Measurements from ENCODE around the gene UNC119B.
A peak's percentile ranks its signal among the peaks of the same experiment; 100 is the strongest.
"Not testable (repeated sequence)": the region's sequence is repeated elsewhere in the genome, so short reads cannot be mapped to it uniquely, and the experiment has no call there.

UNC119B gene

DNA sequence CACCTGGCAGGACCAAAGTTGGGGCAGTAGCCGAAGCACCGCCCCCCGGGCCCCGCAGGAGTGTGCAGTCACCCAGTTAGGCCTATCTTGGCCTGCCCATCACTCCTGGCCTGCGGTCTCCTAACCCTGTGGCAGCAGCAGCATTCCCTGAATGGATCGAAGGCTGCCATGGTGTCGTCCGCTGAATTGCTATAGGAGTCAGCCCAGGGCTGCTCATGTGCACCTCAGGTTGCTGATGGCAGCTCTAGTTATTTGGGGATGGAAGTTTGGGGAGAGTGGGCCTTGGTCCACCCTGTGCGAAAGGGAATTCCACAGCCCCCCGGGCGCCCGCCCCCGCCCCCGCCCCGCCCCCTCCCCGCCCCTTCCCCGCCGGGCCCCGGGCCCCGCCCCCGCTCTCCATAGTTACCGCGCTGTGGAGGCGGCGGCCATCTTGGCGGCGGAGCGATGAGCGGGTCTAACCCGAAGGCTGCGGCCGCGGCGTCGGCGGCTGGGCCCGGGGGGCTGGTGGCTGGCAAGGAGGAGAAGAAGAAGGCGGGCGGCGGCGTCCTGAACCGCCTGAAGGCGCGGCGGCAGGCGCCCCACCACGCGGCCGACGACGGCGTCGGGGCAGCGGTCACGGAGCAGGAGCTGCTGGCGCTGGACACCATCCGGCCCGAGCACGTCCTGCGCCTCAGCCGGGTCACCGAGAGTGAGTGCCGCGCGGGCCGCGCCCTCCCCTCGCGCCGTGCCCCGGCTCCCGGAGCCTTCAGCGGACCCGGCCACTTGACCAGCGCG, at the start of gene UNC119B:
Gene UNC119B (plus strand): TSS at position 428 of the 774 bp plus-strand sequence. CDS start 17 bp downstream, at position 445.
- peak; percentile 51 for DNase-seq (ENCODE audit: low read depth)

DNA sequence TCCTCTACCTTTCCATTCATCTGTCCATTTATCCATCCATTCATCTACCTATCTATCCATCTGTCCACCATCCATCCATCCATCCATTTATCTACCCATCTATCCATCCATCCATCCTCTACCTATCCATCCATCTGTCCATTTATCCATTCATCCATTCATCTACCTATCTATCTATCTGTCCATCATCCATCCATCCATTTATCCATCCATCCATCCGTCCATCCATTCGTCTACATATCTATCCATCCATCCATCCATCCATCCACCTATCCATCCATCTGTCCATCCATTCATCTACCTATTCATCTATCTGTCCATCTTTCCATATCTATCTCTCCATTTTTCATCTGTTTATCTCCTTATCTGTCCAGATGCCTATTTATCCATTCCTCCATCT, 48.8 kb upstream of the UNC119B start:
- DNase-seq (ENCODE audit: low read depth) = no peak

DNA sequence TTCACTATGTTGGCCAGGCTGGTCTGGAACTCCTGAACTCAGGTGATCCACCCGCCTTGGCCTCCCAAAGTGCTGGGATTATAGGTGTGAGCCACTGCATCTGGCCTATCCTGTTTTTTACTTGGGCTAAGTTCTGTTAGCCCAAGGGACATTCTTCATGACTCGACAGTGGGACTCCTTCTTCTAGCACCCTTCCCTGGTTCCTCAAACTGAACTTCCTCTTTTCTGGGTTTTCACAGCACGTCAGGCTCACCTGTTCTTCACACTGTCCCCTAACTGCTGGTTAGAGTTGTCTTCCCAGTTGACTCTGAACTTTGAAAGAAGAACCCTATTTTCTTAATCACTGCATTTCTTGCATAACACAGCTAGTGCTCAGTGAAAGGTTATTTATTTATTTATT, 47.4 kb upstream of the UNC119B start:
- DNase-seq (ENCODE audit: low read depth) = no peak

DNA sequence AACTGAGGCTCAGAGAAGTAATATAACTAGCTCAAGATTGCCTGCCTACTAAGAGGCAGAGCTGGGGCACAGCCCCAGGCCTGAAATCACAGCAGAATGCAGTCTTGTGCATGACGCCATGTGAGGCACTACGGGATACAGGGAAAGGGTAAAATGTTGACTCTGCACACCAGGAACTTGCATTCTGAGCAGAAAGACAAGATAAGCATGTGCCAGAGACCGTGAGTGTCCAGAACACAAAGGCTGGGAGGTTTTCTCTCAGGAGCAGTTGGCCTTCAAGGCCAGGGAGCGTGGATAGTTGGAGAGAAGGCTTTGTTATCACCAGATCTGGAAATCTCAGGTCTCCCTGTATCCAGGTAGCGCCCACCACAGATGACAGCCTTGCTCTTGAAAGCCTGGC, 46.5 kb upstream of the UNC119B start:
- DNase-seq (ENCODE audit: low read depth) = no peak

DNA sequence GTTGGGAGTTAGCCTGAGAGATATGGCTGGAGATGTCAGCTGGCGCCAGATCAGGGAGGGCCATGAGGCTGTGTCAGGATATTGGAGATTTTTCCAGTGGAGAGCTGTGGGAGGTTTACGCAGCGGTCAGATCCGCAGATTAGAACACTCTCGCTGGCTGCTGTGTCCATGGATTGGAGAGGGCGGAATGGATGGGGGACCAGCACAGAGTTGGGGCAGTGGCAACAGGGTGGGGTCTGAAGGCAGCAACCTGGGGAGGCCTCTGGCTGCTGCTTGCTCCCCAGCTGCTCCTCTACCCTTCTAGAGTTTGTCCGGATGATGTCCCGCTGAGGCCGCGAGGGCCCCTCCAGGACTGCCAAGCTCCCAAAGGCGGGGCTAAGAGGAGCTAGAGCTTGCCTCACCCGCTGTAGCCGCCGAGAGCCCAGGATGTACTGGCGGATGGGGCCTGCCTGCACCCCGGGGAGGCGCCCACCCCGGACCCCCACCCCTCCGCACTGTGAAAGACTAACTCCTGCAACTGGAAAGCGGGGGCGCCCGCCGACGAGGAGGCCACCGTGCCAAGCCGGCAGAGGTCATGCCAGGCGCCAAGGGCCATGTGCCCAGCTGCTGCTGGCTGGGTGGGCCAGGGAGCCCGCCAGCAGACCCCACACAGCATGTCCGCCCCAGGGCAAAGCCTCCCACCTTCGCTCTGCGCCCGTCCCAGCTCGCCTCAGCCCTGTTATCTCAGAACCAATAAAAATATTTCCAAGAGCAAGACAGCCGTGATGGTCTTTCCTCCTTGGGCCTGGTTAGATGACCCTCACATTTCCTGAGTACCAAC, 43.5 kb upstream of the UNC119B start:
- DNase-seq (ENCODE audit: low read depth) = no peak

DNA sequence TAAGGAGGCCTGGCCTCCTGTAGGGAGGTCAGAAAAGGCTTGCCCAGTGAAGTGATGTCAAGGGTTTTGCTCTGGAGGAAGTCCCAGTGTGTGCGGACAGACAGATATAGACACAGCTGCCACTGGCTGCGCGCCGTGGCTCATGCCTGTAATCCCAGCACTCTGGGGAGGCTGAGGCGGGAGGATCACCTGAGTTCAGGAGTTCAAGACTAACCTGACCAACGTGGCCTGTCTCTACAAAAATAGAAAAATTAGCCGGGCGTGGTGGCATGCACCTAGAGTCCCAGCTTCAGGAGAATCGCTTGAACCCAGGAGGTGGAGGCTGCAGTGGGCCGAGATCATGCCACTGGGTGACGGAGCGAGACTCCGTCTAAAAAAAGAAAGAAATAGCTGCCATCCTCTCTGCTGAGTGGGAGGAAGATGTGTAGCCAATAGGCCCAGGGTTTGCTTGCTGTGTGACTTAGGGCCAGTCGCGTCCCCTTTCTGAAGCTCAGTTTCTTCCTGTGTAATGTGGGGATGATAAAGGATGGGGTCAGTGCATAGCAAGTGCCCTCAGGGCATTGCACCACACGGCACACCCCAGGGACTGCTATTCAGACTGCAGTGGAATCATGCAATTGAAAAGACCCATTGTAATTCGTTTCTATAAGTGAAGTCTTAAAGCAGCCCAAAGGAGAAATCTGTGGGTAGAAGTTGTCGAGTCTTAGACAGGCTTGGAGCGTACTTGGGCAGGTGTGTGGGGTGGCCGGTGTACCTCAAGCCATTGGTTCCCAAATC, 42.0 kb upstream of the UNC119B start:
- DNase-seq (ENCODE audit: low read depth) = no peak

DNA sequence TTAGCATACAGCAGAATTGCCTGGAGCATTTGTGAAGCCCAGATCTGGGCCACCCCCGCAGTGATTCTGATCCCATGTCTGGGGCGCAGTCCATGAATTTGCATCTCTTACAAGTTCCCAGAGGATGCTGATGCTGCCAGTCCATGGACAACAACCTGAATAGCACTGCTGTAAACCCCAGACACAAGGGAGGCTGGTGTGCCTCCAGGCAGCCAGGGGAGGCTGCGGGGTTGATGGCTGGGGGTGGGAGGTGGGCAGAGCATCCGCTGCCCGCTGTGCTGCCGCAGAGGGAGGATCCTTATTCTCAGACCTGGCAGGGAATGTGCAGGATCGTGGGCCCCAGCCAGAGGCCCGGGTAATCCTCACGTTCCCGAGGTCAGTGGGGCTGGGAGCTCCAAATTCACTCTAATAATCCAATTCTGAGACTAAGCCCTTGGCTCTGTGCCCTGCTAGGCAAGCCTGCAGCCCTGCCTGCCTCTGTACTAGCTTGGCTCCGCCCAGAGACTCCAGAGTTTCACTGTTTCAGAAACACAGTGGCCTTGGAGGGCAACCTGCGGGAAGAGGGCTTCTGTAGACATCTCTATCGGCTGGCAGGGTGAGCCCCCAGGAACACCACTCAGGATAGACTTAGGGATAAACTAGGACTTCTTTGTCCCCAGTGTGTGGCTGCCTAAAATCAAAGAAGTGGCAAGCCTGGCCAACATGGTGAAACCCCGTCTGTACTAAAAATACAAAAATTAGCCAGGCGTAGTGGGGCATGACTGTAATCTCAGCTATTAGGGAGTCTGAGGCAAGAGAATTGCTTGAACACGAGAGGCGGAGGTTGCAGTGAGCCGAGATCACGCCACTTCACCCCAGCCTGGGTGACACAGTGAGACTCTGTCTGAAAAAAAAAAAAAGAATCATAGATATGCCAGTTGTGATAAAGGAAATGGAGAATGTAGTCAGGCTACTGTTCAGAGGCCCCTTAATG, 41.1 kb upstream of the UNC119B start:
- DNase-seq (ENCODE audit: low read depth) = no peak

DNA sequence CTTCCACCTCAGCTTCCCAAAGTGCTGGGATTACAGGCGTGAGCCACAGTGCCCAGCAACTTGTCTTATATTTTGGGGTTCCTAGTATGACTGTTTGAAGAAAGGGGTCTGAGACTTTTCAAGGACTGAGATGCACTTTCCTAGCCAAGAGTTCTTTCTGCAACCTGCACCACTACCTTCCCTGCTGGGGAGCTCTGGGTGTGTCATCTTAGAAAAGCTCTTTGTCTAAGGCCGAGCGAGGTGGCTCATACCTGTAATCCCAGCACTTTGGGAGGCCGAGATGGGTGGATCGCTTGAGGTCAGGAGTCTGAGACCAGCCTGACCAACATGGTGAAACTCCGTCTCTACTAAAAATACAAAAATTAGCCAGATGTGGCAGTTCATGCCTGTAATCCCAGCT, 40.0 kb upstream of the UNC119B start:
- not testable (repeated sequence) for DNase-seq (ENCODE audit: low read depth)

DNA sequence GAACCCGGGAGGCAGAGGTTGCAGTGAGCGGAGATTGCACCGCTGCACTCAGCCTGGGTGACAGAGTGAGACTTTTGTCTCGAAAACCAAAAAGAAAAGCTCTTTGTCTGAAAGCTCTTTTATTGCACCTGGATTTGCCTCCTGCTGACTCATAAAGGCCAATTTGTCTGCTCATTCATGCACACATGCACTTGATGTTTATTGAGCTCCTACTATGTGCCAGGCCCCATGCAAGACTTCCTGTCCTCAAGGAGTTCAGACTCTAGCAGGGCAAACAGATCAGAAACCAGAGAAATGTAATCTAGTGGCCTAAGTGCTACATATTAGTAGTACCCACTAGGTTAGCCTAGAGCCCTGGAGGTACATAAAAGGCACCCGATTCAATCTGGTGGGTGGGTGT, 39.6 kb upstream of the UNC119B start:
- DNase-seq (ENCODE audit: low read depth) = no peak

DNA sequence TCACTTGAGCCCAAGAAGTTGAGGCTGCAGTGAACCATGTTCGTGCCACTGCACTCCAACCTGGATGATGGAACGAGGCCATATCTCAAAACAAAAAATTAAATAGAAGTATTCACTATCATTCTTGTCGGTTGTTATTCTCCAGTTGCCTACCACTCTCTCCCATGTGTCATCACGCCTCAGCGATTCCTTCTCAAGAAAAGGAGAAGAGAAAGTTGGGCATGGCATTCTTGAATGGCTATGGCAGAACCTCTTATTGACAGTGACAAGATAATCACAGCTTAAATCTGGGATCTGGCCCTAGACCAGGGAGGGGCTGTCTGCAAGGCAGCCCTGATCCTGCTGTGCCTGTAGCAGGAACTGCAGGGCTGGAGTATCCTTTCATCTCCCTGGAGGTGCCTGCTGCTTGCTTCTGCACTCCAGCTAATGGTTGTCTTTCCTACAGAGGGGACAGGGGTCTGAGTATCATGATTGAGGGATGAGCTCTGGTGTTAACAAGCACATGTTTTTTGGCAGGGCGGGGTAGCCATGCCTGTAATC, 36.1 kb upstream of the UNC119B start:
- no peak for DNase-seq (ENCODE audit: low read depth)

DNA sequence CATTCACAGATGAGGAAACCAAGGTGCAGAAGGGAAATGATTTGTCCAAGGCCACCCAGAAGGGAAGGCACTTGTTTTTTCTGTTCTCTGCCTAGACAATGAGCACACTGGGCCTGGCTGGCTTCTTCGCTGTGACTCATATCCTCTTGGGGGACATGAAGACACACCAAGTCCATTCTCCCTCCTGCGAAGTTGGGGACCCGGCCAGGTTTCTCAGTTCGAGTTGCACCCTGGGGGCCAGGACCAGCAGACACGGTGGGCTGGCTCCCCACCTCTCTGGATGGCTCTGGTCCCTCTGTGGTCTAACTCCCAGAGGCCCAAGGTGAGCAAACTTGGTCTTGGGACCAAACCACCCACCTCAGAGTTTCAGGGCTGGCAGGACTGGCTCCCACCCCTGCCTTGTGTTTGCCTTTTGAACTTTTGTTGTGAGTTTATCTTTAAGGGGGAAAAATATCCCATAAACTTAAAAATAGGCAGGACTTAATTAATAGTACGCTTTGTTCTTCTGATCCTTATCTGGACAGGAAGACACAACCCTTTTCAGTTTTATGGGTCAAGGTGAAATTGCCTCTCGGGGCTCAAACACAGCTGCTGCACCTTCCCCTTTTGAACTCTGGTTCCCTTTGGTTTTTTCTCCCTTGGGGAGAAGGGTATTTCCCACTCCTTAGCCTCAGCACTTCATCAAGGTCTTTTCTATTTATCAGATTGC, 32.3 kb upstream of the UNC119B start:
- DNase-seq (ENCODE audit: low read depth) = no peak

DNA sequence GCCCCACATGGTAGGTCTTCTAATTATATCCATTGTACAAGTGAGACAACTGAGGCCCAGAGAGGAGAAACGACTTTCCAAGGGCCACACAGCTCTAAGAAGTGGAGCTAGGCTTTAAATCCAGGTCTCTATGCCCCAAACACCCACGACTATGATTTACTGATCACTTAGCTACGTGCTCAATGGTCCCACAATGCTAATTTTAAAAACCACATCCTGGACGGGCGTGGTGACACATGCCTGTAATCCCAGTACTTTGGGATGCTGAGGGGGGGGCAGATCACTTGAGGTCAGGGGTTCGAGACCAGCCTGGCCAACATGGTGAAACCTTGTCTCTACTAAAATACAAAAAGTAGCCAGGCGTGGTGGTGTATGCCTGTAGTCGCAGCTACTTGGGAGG, 31.7 kb upstream of the UNC119B start:
- DNase-seq (ENCODE audit: low read depth) = no peak

DNA sequence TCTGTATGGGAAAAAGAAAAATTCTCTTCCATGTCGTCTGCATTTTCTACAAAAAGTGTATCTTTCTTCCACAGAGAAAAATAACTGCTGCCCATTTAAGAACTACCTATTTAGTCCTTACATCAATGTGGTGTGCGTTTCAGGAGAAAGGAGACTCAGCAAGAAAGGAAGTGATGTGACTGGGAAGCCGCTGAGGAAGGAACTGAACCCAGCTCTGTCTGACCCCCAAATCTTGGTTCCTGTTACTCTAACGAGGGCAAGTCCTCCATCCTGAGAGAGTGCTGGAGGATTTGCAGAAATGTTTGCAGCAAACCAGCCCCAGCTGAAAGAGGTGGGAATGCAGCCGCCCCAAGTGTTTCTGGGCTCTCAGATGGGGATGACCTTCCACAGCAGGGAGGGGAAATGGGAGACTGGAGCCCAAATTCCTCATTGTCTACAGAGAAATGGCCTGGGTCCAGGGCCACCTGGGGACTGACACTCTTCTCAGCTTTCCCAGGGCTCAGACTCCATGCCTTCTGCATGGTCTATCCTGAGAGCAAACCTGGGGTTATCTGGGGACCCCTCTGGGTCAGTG, 30.0 kb upstream of the UNC119B start:
- DNase-seq (ENCODE audit: low read depth) = no peak

DNA sequence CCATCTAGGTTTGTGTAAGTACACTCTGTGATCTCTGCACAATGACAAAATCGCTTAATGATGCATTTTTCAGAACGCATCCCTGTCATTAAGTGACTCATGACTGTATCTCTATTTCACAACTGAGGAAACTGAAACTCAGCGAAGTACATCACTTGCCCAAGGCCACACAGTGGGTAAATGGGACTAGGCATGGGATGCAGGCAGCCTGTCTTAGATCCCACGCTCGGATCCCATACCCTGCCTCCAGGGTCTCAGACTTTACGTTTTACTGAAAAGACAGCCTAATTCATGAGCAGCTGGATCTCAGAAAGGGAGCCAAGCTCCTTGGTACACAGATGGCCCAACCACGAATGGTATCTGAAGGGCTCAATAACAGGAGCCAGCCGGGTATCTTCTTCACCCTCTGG, 25.7 kb upstream of the UNC119B start:
- no peak for DNase-seq (ENCODE audit: low read depth)

DNA sequence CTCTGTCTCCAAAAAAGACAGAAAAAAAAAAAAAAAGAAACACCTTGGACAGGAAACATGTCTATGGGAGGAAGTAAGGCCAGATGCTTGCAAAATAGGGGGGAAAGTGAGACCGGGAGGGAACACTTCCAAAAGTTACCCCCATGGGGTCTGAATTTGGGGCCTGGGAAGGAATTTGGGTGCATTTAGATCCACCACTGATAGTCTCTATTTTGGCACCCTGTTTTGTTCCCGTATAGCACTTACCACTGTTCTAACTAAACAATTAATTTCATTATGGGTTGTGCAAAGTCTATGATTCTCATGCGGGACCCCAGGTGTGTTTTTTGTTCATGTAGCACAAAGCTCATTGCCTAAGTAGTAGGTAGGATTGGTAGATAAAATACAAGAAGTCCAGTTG, 24.7 kb upstream of the UNC119B start:
- no peak for DNase-seq (ENCODE audit: low read depth)

DNA sequence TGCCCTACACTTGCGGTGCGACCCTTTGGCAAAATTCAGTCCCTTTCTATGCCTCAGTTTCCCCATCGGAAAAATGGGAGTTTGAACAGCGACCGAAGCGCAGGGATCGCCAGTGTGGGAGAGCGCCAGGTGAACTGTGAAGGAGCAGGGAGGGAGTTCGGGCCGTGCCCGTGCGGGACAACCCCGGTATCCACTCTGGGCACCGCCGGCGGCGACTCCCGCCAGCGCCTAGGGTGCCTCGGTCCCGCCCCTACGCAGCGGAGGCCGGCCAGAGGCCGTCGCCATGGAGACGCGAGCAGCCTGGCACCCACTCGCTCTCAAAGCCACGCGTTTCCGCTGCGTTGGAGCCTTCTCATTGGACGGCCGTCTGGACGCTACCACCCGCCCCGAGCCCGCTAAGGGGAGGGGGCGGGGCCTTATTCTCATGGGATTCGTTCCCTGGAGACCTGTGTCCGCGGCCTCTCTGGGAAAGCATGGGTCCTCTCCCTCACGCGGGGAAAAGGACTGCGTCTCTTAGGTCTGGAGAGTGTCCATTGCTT, 24.0 kb upstream of the UNC119B start:
- peak; percentile 92 for DNase-seq (ENCODE audit: low read depth)

DNA sequence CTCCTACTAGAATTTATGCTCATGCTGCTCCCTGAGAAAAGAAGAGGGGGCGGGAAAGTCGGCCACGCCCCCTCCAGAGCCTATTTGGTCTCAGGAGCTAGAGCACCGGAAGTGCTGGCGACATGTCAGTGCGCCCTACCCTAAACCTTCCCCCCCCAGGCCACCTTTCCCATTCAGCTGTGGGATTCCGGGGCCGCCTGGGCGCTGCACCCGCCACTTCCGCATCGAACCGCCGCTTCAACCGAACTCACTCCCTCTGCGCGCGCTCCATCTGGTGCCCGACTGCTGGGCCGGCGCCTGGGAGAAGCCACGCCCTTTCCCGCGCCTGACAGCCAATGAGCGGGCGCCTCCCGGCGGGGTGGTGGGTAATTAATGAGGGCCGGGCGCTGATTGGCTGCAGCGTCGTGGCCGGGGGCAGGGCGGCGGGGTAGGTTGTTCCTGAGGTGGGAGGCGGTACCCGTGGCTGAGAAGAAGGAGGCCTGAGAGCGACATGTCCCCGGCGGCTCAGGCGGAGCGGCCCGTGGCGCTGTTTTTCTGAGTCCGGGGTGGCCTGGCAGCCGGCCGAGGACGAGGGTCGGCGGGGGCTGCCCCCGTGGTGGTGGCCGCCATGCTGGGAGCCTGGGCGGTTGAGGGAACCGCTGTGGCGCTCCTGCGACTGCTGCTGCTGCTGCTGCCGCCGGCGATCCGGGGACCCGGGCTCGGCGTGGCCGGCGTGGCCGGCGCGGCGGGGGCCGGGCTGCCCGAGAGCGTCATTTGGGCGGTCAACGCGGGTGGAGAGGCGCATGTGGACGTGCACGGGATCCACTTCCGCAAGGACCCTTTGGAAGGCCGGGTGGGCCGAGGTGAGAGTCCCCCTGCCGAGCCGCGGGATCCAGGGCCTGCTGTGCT, 23.3 kb upstream of the UNC119B start, which contains the start of gene MLEC:
Gene MLEC (plus strand): TSS at position 460 of the 888 bp plus-strand sequence. CDS start 148 bp downstream, at position 608.
- DNase-seq (ENCODE audit: low read depth) = peak; percentile 98

DNA sequence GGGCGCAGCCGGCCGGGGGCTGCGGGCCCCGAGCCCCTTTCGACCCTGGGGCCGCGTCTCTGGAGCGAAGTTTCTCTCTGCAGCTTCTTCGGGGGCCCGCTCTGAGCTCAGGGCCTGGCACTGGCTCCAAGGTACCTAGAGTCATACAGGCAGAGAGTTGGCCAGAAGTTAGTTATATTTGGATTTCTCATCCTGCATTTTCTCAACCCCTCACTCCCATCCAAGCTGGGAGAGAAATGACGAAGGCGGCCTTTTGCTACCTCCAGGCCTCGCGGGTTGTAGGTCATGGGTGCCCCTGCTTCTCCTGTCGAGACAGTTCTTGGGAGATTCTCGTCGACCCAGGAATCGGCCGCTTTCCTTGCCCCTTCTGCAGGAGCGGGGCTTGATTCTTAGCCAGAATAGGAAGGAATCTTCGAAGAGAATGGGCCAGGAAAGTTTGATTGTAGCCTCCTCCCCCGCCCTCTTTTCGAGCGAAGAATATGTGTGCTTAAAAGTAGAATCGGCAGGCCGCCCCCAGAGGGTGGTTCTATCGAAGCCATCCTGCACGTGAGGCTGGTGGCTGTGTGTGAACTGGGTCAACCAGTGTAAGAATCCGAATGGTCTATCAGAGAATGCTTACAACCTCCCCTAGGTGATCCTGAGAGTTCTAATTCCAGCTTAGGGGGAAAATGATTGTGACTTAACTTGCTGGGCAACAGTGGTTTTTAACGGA, 22.5 kb upstream of the UNC119B start:
- DNase-seq (ENCODE audit: low read depth) = no peak

Measured in stimulated activated CD8-positive, alpha-beta memory T cell treated with anti-CD3 and anti-CD28 coated beads, Interleukin-15, amount 100 ng/mL, for 1 hour (primary cell).